Measurements from ENCODE around the gene CHKA. TPM values are rescaled to one million over a fixed set of nuclear protein-coding genes. Genes with fewer than 3 reads are reported as not detected.

CHKA gene
- total RNA-seq, 1 donor from 2014 or later, result 8.4 TPM

GRCh38 chr11:68053981-68054812, 67.0 kb downstream of the CHKA start:
- DNase-seq (no peak), ATAC-seq (ENCODE audit: poor library complexity) (no peak)
- intact Hi-C loops (cut with DNase I), result no loop called here

- no peak for DNase-seq
These were observed 68.1 kb downstream of the CHKA start for GRCh38 chr11:68053117-68053516.

DNA sequence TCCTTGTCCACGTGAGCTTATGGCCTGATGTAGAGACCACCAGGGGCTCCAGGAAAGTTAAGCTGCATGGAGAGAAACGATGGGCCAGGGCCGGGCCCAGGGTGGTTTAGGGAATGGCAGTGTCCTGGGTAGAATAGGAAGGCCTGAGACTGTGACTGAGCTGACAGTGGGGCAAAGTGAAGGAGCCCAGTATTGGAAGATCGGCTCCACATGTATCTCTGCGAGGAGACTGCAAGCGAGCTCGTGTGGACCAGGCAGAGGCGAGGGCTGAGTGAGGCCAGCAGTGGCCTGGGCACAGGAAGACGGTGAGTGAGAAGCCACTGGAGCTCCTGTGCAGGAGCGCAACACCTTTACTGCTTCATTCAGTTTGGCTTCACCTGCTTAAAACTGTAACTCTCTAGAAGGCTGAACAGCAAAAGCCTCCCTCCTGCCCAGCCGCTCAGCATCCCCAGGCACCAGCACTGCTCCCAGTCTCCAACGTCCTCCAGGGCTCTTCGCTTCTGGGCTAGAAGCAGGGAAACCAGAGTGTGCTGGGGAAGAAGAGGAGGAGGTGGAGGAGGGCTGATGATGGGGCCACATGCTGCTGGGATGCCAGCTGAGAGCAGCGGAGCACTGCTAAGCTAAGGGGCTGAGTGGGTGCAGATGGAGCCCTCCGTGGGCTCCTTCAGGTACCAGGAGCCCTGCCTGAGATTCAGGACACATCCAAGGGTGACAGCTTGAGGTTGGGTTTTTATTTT, 68.9 kb downstream of the CHKA start:
- ATAC-seq (ENCODE audit: poor library complexity) (no peak), DNase-seq (no peak)
- intact Hi-C loops (cut with DNase I), result no loop called here

More at GRCh38 chr11:68053117-68053516, 68.1 kb downstream of the CHKA start:
- intact Hi-C loops (cut with DNase I), result no loop called here
- peak; percentile 18 for ATAC-seq (ENCODE audit: poor library complexity)

DNA sequence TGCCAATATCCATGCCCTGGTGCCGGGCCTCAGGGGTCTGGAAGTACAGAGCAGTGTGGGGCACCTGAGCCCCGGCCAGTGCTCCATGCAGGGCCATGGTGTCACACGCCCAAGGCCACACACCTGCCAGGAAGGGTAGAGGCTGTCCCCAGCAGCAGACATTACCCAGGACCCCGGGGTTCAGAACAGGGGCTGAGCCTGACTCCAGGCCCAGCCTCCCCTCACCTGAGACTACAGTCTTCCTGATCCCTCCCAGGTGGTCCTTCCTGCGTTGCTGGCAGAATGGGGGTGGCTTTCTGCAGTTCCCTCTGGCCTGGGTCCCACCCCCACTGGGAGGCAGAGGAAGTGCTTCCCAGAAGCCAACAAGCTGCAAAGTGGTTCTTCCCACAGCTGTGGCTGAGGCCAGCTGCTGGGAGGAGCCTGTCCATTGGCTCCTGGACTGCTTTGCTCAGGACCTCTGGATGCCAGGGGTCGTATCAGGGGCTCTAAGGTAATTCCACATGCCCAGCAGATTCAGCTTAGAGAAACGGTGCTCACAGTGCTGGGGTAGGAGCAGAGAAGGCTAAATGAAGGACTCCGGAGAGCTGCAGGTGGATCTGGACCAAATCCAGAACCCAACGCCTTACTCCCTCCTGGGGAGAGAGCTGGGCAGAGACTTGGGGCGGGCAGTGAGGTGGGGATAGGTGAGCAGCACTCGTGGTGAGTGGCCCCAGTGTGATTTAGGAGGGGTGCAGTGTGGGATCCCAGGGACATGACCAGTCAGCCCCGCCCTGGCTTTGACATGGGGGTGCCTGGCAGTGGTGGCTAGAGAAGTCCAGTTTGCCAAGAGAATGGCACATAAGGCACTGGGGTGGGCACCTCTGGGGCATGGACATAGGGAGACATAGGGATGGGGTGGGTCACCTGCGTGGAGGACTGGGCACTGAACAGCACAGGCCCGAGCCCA, 69.7 kb downstream of the CHKA start:
- intact Hi-C loops (cut with DNase I), result no loop called here
- peak; percentile 10 for ATAC-seq (ENCODE audit: poor library complexity)

DNA sequence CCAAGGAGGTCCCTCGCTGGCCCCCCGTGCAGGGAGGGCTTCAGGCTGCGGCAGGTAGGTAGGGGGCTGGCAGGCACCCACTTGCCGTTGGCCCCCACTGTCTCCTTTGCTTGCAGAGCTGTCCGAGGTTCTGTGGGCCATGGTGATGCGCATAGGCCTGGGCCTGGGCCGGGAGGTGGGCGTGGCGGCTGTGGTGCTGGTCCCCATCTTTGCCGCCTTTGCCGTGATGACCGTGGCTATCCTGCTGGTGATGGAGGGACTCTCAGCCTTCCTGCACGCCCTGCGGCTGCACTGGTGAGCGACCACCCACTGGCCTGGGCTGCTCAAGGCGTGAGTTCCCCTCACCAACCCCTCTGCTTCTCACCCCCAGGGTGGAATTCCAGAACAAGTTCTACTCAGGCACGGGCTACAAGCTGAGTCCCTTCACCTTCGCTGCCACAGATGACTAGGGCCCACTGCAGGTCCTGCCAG, 70.8 kb downstream of the CHKA start:
- ATAC-seq (ENCODE audit: poor library complexity) (no peak), DNase-seq (no peak)
- intact Hi-C loops (cut with DNase I), result no loop called here

More for the DNA sequence above, 69.7 kb downstream of the CHKA start:
- DNase-seq, result no peak

- DNase-seq (no peak), ATAC-seq (ENCODE audit: poor library complexity) (no peak)
- intact Hi-C loops (cut with DNase I), result no loop called here
These were observed 71.4 kb downstream of the CHKA start for GRCh38 chr11:68049509-68050370.

- DNase-seq, result no peak
- intact Hi-C loops (cut with DNase I), result no loop called here
- ATAC-seq (ENCODE audit: poor library complexity), result no peak
These were observed 72.3 kb downstream of the CHKA start for GRCh38 chr11:68048681-68049508.

DNA sequence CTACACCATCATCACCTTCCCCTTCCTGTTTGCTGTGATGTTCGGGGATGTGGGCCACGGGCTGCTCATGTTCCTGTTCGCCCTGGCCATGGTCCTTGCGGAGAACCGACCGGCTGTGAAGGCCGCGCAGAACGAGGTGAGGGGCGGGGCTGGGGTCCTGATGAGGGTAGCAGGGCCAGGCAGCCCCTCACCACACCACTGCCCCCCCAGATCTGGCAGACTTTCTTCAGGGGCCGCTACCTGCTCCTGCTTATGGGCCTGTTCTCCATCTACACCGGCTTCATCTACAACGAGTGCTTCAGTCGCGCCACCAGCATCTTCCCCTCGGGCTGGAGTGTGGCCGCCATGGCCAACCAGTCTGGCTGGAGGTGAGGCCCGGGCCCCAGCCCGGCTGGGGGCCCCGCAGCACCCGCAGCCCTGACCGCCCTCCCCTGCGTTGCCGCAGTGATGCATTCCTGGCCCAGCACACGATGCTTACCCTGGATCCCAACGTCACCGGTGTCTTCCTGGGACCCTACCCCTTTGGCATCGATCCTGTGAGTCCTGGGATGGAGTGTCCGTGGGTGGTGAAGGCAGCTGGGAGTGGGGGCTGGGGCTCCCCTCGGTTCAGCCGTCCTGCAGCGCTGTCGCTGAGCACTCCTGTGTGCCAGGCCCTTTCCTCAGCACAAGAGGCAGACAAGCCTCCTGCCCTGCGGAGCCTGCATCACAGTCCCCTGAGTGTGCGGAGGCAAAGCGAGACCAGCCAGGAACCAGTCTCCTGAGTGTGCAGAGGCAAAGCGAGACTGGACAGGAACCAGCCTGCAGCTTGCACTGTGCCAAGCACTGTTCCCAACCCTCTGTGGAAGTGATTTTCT, 73.5 kb downstream of the CHKA start:
- ATAC-seq (ENCODE audit: poor library complexity) (no peak), DNase-seq (no peak)
- intact Hi-C loops (cut with DNase I), result no loop called here

GRCh38 chr11:68044898-68045351, 76.3 kb downstream of the CHKA start:
- ATAC-seq (ENCODE audit: poor library complexity), result no peak
- intact Hi-C loops (cut with DNase I), result no loop called here
- no peak for DNase-seq

- no peak for DNase-seq
- ATAC-seq (ENCODE audit: poor library complexity), result no peak
- intact Hi-C loops (cut with DNase I), result no loop called here
These were observed 76.9 kb downstream of the CHKA start for GRCh38 chr11:68044145-68044813.

- DNase-seq, result no peak
- intact Hi-C loops (cut with DNase I), result no loop called here
- ATAC-seq (ENCODE audit: poor library complexity), result no peak
These were observed 77.6 kb downstream of the CHKA start for GRCh38 chr11:68043349-68044144.

GRCh38 chr11:68043029-68043348, 78.2 kb downstream of the CHKA start:
- ATAC-seq (ENCODE audit: poor library complexity), result no peak
- intact Hi-C loops (cut with DNase I), result no loop called here
- DNase-seq, result no peak

GRCh38 chr11:68042219-68043028, 78.8 kb downstream of the CHKA start:
- intact Hi-C loops (cut with DNase I), result no loop called here
- DNase-seq (no peak), ATAC-seq (ENCODE audit: poor library complexity) (no peak)

GRCh38 chr11:68041617-68042218, 79.5 kb downstream of the CHKA start:
- ATAC-seq (ENCODE audit: poor library complexity), result no peak

More at GRCh38 chr11:68041617-68042218, 79.5 kb downstream of the CHKA start:
- DNase-seq, result peak; percentile 27
- intact Hi-C loops (cut with DNase I), result no loop called here
